Type B pancreatic cell (in vitro differentiated cells): ENCODE data around the gene NCF4. TPM values are rescaled to one million over a fixed set of nuclear protein-coding genes. Genes with fewer than 3 reads are reported as not detected.
A peak's percentile ranks its signal among the peaks of the same experiment; 100 is the strongest.

ENCODE experiments used
- DNase-seq: peaks from one replicate; pipeline ENCODE4 v3.0.0; 2021; ENCODE audit warnings: mixed read lengths; ENCODE audit not compliant: unreplicated experiment; ENCODE audit errors: extremely low spot score
- H3K27ac Mint-ChIP-seq: 2 replicates; pipeline ENCODE4 v1.8.0; 2021; ENCODE audit warnings: mild to moderate bottlenecking, mixed read lengths
- H3K27me3 Mint-ChIP-seq: 2 replicates; pipeline ENCODE4 v1.8.0; 2021; ENCODE audit warnings: mixed read lengths
- H3K36me3 Mint-ChIP-seq: 2 replicates; pipeline ENCODE4 v1.8.0; 2021; ENCODE audit warnings: mixed read lengths
- H3K4me1 Mint-ChIP-seq: one replicate; pipeline ENCODE4 v1.8.0; 2021; ENCODE audit warnings: mixed read lengths; ENCODE audit not compliant: unreplicated experiment
- H3K4me3 Mint-ChIP-seq: 2 replicates; pipeline ENCODE4 v1.8.0; 2021; ENCODE audit warnings: mild to moderate bottlenecking, mixed read lengths
- H3K9me3 Mint-ChIP-seq: 2 replicates; pipeline ENCODE4 v1.8.0; 2021; ENCODE audit warnings: mixed read lengths
- total RNA-seq: library from RNA; stranded (reverse); gene quantifications from 2 replicates; pipeline ENCODE4 v1.2.1, GENCODE V29; 2021; ENCODE audit warnings: low replicate concordance
- TF ChIP-seq, protein P1 (sequence below): fragments of 200-600 bp; sonication (generic); conservative IDR thresholded peaks from 2 replicates; pipeline ENCODE4 v1.5.0; 2021; ENCODE audit warnings: antibody characterized with exemption, mild to moderate bottlenecking

Gene NCF4
- total RNA-seq, 1 donor from 2014 or later, result not detected

DNA sequence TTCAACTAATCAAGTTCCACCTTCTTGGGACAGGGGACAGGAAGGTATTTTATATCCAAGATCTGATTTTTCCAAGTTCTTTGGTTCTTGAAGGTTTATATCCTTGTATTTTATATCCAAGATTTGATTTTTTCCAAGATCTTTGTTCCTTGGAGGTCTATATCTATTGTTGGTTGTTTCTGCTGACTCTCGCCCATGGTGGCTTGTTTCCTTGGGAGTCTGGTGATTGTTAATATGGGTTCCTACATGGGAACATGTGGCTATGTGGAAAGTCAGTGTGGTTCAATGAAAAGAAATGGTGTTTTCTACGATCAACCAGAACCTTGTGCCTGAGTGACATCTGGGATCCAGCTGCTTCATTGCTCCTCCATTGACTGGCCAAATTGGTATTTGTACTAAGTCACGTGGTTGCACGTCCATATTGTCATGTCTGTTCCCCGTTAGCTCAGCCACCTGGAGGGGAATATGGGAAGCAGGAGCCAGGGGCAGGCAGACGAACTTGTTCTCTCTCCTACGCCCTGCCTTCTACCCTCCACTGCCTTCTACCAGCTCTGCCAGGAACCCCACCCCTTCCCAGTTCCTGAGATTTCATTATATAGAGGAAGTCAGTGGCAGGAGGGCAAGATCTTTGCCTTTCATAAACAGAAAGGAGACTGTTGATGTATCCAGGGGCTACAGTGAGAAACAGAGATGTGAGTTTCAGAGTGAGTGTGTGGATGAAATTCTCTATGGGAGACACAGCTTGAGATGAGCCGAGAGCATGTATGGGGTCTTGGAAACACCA lies 41.5 kb downstream of the NCF4 start:
- H3K4me1 Mint-ChIP-seq, result no peaks in the 10 kb centered on the region
- H3K4me3 Mint-ChIP-seq, result no peak overlapping the region
- no peak overlapping the region for H3K27ac Mint-ChIP-seq
- peaks cover 50% of the 10 kb centered on the region for H3K27me3 Mint-ChIP-seq
- TF ChIP-seq, protein P1, sequence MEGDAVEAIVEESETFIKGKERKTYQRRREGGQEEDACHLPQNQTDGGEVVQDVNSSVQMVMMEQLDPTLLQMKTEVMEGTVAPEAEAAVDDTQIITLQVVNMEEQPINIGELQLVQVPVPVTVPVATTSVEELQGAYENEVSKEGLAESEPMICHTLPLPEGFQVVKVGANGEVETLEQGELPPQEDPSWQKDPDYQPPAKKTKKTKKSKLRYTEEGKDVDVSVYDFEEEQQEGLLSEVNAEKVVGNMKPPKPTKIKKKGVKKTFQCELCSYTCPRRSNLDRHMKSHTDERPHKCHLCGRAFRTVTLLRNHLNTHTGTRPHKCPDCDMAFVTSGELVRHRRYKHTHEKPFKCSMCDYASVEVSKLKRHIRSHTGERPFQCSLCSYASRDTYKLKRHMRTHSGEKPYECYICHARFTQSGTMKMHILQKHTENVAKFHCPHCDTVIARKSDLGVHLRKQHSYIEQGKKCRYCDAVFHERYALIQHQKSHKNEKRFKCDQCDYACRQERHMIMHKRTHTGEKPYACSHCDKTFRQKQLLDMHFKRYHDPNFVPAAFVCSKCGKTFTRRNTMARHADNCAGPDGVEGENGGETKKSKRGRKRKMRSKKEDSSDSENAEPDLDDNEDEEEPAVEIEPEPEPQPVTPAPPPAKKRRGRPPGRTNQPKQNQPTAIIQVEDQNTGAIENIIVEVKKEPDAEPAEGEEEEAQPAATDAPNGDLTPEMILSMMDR, result no peak
- no peaks in the 10 kb centered on the region for H3K36me3 Mint-ChIP-seq
- no peak for DNase-seq
- H3K9me3 Mint-ChIP-seq, result no peaks in the 10 kb centered on the region

- Mint-ChIP-seq H3K27me3 (peaks cover 41% of the 10 kb centered on the region), H3K4me3 (no peak overlapping the region), H3K36me3 (no peaks in the 10 kb centered on the region), H3K27ac (no peak overlapping the region), H3K4me1 (no peaks in the 10 kb centered on the region), H3K9me3 (no peaks in the 10 kb centered on the region)
- DNase-seq, result no peak
- TF ChIP-seq, protein P1, result peak; percentile 22
These were observed 43.6 kb downstream of the NCF4 start for GRCh38 chr22:36904260-36904880.

- Mint-ChIP-seq H3K27me3 (peaks cover 44% of the 10 kb centered on the region), H3K36me3 (no peaks in the 10 kb centered on the region), H3K4me3 (no peak overlapping the region)
These were observed 46.7 kb downstream of the NCF4 start for GRCh38 chr22:36907253-36908195.

GRCh38 chr22:36910461-36910860 lies 49.7 kb downstream of the NCF4 start:
- no peak overlapping the region for H3K27ac Mint-ChIP-seq
- DNase-seq, result no peak
- no peak overlapping the region for H3K4me3 Mint-ChIP-seq
- no peaks in the 10 kb centered on the region for H3K9me3 Mint-ChIP-seq
- no peaks in the 10 kb centered on the region for H3K36me3 Mint-ChIP-seq
- peaks cover 48% of the 10 kb centered on the region for H3K27me3 Mint-ChIP-seq
- no peaks in the 10 kb centered on the region for H3K4me1 Mint-ChIP-seq
- TF ChIP-seq, protein P1, result no peak

More at GRCh38 chr22:36907253-36908195, 46.7 kb downstream of the NCF4 start:
- H3K9me3 Mint-ChIP-seq, result no peaks in the 10 kb centered on the region
- TF ChIP-seq, protein P1, result no peak
- no peak overlapping the region for H3K27ac Mint-ChIP-seq
- no peaks in the 10 kb centered on the region for H3K4me1 Mint-ChIP-seq
- no peak for DNase-seq

DNA sequence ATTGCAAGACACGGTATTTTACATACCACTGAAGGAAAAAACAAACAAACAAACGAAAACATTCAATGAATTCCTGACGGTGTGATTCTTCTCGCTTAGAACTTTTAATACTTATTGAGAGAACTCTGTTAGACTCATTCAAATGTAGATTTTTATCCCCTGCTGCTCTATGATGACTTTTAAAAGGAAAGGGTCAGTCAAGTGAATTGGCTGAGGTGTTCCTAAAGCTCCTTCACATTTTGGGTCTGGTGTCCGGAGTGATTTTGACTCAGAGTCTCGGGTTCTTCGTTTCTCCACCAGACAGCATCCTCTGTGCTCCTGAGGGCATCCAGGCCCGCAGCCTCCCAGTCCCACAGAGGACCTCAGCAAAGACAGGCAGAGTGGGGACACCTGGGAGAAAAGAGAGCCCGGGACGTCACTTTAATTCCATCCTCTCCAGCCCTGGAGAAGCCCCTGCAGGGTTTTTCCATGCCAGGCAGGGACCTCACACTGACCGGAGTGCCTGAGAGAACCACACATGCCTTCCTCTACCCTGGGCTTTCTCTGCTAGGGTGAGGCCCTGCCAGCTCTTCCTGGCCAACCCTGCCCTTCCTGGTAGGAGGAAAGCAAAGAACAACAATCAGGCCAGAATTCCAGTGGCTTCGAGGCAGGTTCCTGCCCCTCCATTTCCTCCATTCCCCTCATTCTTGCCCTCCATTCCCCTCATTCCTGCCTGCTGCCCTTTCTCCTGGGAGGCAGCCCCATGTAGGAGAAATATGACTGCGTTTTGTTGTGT lies 51.3 kb downstream of the NCF4 start:
- no peaks in the 10 kb centered on the region for H3K4me1 Mint-ChIP-seq
- TF ChIP-seq, protein P1, result no peak
- no peaks in the 10 kb centered on the region for H3K9me3 Mint-ChIP-seq
- peaks cover 48% of the 10 kb centered on the region for H3K27me3 Mint-ChIP-seq
- H3K36me3 Mint-ChIP-seq, result no peaks in the 10 kb centered on the region
- H3K4me3 Mint-ChIP-seq, result no peak overlapping the region
- H3K27ac Mint-ChIP-seq, result no peak overlapping the region
- no peak for DNase-seq
